ENCODE results near the gene NFE2L2. TPM values are rescaled to one million over a fixed set of nuclear protein-coding genes. Genes with fewer than 3 reads are reported as not detected.
A peak's percentile ranks its signal among the peaks of the same experiment; 100 is the strongest.

Gene NFE2L2
- total and polyA plus RNA-seq, 2 donors (not counting 3 experiments of a cell fraction or from before 2014, with no cell fraction given) = 57.1 to 66.2 TPM

DNA sequence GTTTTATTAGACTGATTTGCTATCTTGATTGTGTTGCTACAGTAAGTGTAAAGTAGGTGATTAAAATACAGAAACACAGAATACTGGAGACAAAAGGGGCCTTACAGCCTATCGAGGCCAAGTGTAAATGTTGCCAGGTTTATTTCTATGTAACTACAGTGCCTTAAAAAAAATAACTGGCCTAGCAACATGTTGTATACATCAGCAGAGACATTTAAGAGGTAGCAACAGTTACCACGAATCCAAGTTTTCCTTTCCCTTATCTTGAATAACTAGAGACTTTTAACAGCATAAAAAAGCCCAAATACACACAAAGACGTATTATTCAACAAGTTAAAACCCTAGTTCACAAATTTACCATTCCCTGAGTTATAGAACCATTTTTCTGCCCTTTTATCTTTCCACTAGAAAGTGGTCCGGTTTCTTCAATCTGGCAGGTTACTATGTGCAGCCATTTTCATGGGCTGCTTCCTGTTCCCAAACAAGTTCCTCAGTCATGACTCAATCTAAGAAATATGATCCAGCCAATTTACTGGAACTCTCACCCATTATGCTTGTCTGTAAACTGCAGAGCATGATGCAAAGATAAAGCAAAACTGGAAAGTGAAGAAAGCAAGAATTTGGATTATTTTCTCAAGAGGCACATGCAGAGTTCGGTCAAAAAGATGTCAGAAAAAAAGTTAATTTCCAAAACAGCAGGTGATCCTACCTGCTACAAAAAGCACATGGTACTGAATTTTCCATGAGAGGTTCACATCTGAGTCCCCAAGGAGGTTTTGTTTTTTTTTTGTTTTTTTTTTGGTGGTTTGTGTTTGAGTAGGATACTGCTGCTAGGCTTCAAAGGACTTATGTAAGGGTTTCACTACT lies 22.2 kb downstream of the NFE2L2 start:
- Histone ChIP-seq H3K27ac (ENCODE audit: insufficient read depth, low read depth, low read length) (peak overlapping the region; percentile 99), H3K9me1 (replicated peaks; ENCODE audit: control insufficient read depth, extremely low read depth, insufficient read depth, low read length) (no peaks in the 10 kb centered on the region), H3K27me3 (ENCODE audit: control insufficient read depth in 2 of 2, insufficient read depth in 2 of 2, low read length in 2 of 2) (no peaks in the 10 kb centered on the region), H3K36me3 (ENCODE audit: control insufficient read depth in 2 of 2, extremely low read depth in 1 of 2, insufficient read depth in 2 of 2, low read length in 2 of 2) (no peaks in the 10 kb centered on the region), H4K20me1 (replicated peaks; ENCODE audit: control insufficient read depth, extremely low read depth, insufficient read depth, low read length) (peaks cover 3% of the 10 kb centered on the region), H3K4me3 (replicated peaks in 1 of 3; ENCODE audit: insufficient read depth in 1 of 3, low read depth in 1 of 3, low read length in 3 of 3) (peak overlapping the region in 2 of 3 experiments; percentile 6 to 49), H3K4me2 (ENCODE audit: insufficient read depth, low read length) (peak overlapping the region; percentile 98), H3K9ac (replicated peaks; ENCODE audit: extremely low read depth, insufficient read depth, low read length) (peak overlapping the region; percentile 91), H2AFZ (ENCODE audit: low read depth, low read length) (no peak overlapping the region), H3K79me2 (ENCODE audit: control insufficient read depth, insufficient read depth, low read length) (peaks cover 93% of the 10 kb centered on the region), H3K4me1 (ENCODE audit: control insufficient read depth, extremely low read depth, insufficient read depth, low read length) (peaks cover 71% of the 10 kb centered on the region), H3K9me3 (replicated peaks; ENCODE audit: control insufficient read depth, insufficient read depth, low read length) (no peaks in the 10 kb centered on the region)
- peak; percentile 91 for DNase-seq (ENCODE audit: low read depth, low spot score)
- BruUV-seq (replicated peaks) = TSS peak; percentile 65
- dilution Hi-C loops (cut with MboI; ENCODE audit: extremely low pct_ligation_motif_present, low sequenced_read_pairs) = no loop called here
- CTCF ChIA-PET = interaction anchor here (1.4 to 1.7 kb wide), 2 partner anchors 12 kb away, joined by 3 to 9 read pairs; no protein-coding TSS in a partner anchor
- peak; percentile 92 for FAIRE-seq
- TF ChIP-seq EZH2 (IDR thresholded peaks at IDR 0.05; ENCODE audit: borderline replicate concordance, low read depth, low read length, severe bottlenecking) (no peak), JUN (IDR thresholded peaks at IDR 0.05; ENCODE audit: borderline replicate concordance, insufficient read depth, insufficient read length, low read depth) (peak; percentile 85), POLR2A (IDR thresholded peaks at IDR 0.05; ENCODE audit: low read depth, low read length) (peak; percentile 40), FOS (IDR thresholded peaks at IDR 0.05; ENCODE audit: borderline replicate concordance, insufficient read depth, low read length) (peak; percentile 67), POLR2AphosphoS5 (IDR thresholded peaks at IDR 0.05; ENCODE audit: insufficient read depth, low read depth, low read length) (peak; percentile 31), GATA2 (IDR thresholded peaks at IDR 0.05; ENCODE audit: insufficient read depth, insufficient read length, low read depth, low read length) (peak; percentile 87), MYC (IDR thresholded peaks at IDR 0.05; ENCODE audit: low read depth, low read length) (no peak)
- TF ChIP-seq, protein P1, sequence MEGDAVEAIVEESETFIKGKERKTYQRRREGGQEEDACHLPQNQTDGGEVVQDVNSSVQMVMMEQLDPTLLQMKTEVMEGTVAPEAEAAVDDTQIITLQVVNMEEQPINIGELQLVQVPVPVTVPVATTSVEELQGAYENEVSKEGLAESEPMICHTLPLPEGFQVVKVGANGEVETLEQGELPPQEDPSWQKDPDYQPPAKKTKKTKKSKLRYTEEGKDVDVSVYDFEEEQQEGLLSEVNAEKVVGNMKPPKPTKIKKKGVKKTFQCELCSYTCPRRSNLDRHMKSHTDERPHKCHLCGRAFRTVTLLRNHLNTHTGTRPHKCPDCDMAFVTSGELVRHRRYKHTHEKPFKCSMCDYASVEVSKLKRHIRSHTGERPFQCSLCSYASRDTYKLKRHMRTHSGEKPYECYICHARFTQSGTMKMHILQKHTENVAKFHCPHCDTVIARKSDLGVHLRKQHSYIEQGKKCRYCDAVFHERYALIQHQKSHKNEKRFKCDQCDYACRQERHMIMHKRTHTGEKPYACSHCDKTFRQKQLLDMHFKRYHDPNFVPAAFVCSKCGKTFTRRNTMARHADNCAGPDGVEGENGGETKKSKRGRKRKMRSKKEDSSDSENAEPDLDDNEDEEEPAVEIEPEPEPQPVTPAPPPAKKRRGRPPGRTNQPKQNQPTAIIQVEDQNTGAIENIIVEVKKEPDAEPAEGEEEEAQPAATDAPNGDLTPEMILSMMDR (IDR thresholded peaks at IDR 0.05; ENCODE audit: extremely low read depth in 1 of 2, insufficient read depth in 1 of 2, low read depth in 1 of 2, low read length in 2 of 2) = no peak
- intact Hi-C loops (cut with micrococcal nuclease) = loop anchor here (1.0 to 5.0 kb wide), 5 partner anchors 10 to 155 kb away; no protein-coding TSS in a partner anchor
- POLR2A ChIA-PET = no interaction called here
